Ovary (tissue), 3 donors: Measurements from ENCODE around the gene PGBD5.

Source experiments
- CTCF ChIP-seq, 3 donors: fragments of 450-650 bp in 2 of 3; fragments of 200-600 bp in 1 of 3; IDR thresholded peaks; one replicate each; pipeline versions ENCODE4 v1.5.1 to v1.8.0; 2016 to 2022; ENCODE audit warnings: antibody characterized with exemption in 3 of 3, mild to moderate bottlenecking in 1 of 3
- POLR2A ChIP-seq: fragments of 450-650 bp; IDR thresholded peaks from one replicate; pipeline ENCODE4 v1.6.1; 2017; ENCODE audit warnings: antibody characterized with exemption, mild to moderate bottlenecking, moderate library complexity
- donor health status: DM: no; HTN: no; CAD: no.

- TF ChIP-seq CTCF (IDR thresholded peaks at IDR 0.05) (no peak), POLR2A (no peak)
Observed at GRCh38 chr1:230280906-230281413, 145.2 kb downstream of the PGBD5 start.
